NOMO-1 treated with DMSO at 0.1 percent for 48 hours (cell line): Measurements from ENCODE around the gene ZGPAT.
A peak's percentile ranks its signal among the peaks of the same experiment; 100 is the strongest.

Experiments
- DNase-seq: peaks from one replicate; lab custom pipeline; 2025; ENCODE audit not compliant: unreplicated experiment; lab: John Stamatoyannopoulos, UW

Gene ZGPAT

GRCh38 chr20:63678667-63679465, 29.0 kb upstream of the ZGPAT start:
- no peak for DNase-seq

- no peak for DNase-seq
Observed at GRCh38 chr20:63679799-63680305, 28.0 kb upstream of the ZGPAT start.

- DNase-seq, result no peak
Observed at GRCh38 chr20:63680427-63680826, 27.4 kb upstream of the ZGPAT start.

GRCh38 chr20:63680857-63681608, 26.8 kb upstream of the ZGPAT start:
- DNase-seq, result no peak

GRCh38 chr20:63681609-63682142, 26.2 kb upstream of the ZGPAT start:
- no peak for DNase-seq

- no peak for DNase-seq
Observed at GRCh38 chr20:63682384-63683139, 25.3 kb upstream of the ZGPAT start.

GRCh38 chr20:63685269-63686026, 22.4 kb upstream of the ZGPAT start:
- no peak for DNase-seq

GRCh38 chr20:63686094-63686491, 21.7 kb upstream of the ZGPAT start:
- DNase-seq, result no peak

GRCh38 chr20:63686492-63687321, 21.1 kb upstream of the ZGPAT start:
- DNase-seq, result peak; percentile 42

GRCh38 chr20:63687419-63688178, 20.2 kb upstream of the ZGPAT start:
- no peak for DNase-seq

GRCh38 chr20:63688228-63689045, 19.4 kb upstream of the ZGPAT start:
- no peak for DNase-seq

- DNase-seq, result no peak
Observed at GRCh38 chr20:63689046-63690002, 18.5 kb upstream of the ZGPAT start.

GRCh38 chr20:63690003-63690897, 17.6 kb upstream of the ZGPAT start:
- DNase-seq, result no peak

GRCh38 chr20:63690898-63691710, 16.7 kb upstream of the ZGPAT start:
- no peak for DNase-seq
